Endothelial cell of umbilical vein (primary cell): ENCODE measurements around the gene COL19A1. TPM values are rescaled to one million over a fixed set of nuclear protein-coding genes. Genes with fewer than 3 reads are reported as not detected.

Source experiments
- BruUV-seq: library from RNA; stranded (reverse); fragments of 400-500 nt; replicated peaks from 2 replicates; lab custom pipeline; 2021; lab: Mats Ljungman, UMichigan
- CTCF ChIA-PET: fragments of 300-600, 350-600 bp; sonication (Branson Sonifier 250); formaldehyde crosslinking; loops from one replicate; lab custom pipeline; 2021; ENCODE audit warnings: antibody characterized with exemption, inconsistent platforms; lab: Charles Lee
- POLR2A ChIA-PET: fragments of 300-600, 350-600 bp; sonication (Branson Sonifier 250); formaldehyde crosslinking; loops from one replicate; lab custom pipeline; 2021; ENCODE audit warnings: antibody characterized with exemption, inconsistent platforms; lab: Charles Lee
- DNase-seq: peaks from one replicate; pipeline ENCODE4 v3.0.0-alpha.2; 2011; ENCODE audit warnings: low read depth, low spot score
- FAIRE-seq: peaks from 2 replicates; lab custom pipeline; 2011; peaks lifted over from hg19 to GRCh38; lab: Jason Lieb, UNC
- H2AFZ ChIP-seq: 2 replicates; pipeline ENCODE4 v1.6.0; 2012; ENCODE audit warnings: low read depth, low read length, control low read depth, inconsistent platforms
- H3K27ac ChIP-seq: 2 replicates; pipeline ENCODE4 v1.5.1; 2011; ENCODE audit warnings: low read depth, mild to moderate bottlenecking, control low read depth, low read length, moderate library complexity; ENCODE audit not compliant: insufficient read depth
- H3K27me3 ChIP-seq, 2 experiments: 2 replicates each; pipeline versions ENCODE4 v1.6.0 to v1.6.1; 2011; ENCODE audit warnings: low read length in 2 of 2, mixed read lengths in 1 of 2; ENCODE audit not compliant: control insufficient read depth in 2 of 2, insufficient read depth in 2 of 2
- H3K36me3 ChIP-seq, 2 experiments: 2 replicates in 1 of 2; 3 replicates in 1 of 2; pipeline ENCODE4 v1.5.1; 2011; ENCODE audit warnings: low read length in 2 of 2, mild to moderate bottlenecking in 1 of 2, moderate library complexity in 1 of 2; ENCODE audit not compliant: control insufficient read depth in 2 of 2, insufficient read depth in 2 of 2; ENCODE audit errors: extremely low read depth in 1 of 2
- H3K4me1 ChIP-seq: 3 replicates; pipeline ENCODE4 v1.5.1; 2011; ENCODE audit warnings: mild to moderate bottlenecking, low read length; ENCODE audit not compliant: control insufficient read depth, insufficient read depth; ENCODE audit errors: extremely low read depth
- H3K4me2 ChIP-seq: 2 replicates; pipeline ENCODE4 v1.6.1; 2011; ENCODE audit warnings: low read length, control low read depth, mixed read lengths; ENCODE audit not compliant: insufficient read depth
- H3K4me3 ChIP-seq, 3 experiments: fragments of 200-600 bp in 1 of 3; sonication (generic), shearing (Covaris generic) in 1 of 3; replicated peaks in 1 of 3; 2 replicates each; pipeline ENCODE4 v1.5.1; 2011 to 2016; ENCODE audit warnings: control low read depth in 3 of 3, low read length in 3 of 3, mild to moderate bottlenecking in 2 of 3, inconsistent platforms in 1 of 3, low read depth in 1 of 3, moderate library complexity in 1 of 3; ENCODE audit not compliant: insufficient read depth in 1 of 3
- H3K79me2 ChIP-seq: 2 replicates; pipeline ENCODE4 v1.6.0; 2012; ENCODE audit warnings: low read length, inconsistent platforms; ENCODE audit not compliant: control insufficient read depth, insufficient read depth
- H3K9ac ChIP-seq: replicated peaks from 2 replicates; pipeline ENCODE3; 2011; ENCODE audit warnings: low read length, control low read depth; ENCODE audit not compliant: insufficient read depth; ENCODE audit errors: extremely low read depth
- H3K9me1 ChIP-seq: replicated peaks from 3 replicates; pipeline ENCODE4 v1.6.0; 2011; ENCODE audit warnings: mild to moderate bottlenecking, low read length; ENCODE audit not compliant: control insufficient read depth, insufficient read depth; ENCODE audit errors: extremely low read depth
- H3K9me3 ChIP-seq: replicated peaks from 2 replicates; pipeline ENCODE4 v1.5.1; 2012; ENCODE audit warnings: low read length, inconsistent platforms; ENCODE audit not compliant: control insufficient read depth, insufficient read depth
- H4K20me1 ChIP-seq: replicated peaks from 2 replicates; pipeline ENCODE3; 2011; ENCODE audit warnings: mild to moderate bottlenecking, low read length; ENCODE audit not compliant: control insufficient read depth, insufficient read depth; ENCODE audit errors: extremely low read depth
- CTCF ChIP-seq, 2 donors: IDR thresholded peaks; 1 replicate in 1 of 2; 2 replicates in 1 of 2; pipeline ENCODE4 v1.5.1; 2011; ENCODE audit warnings: low read length in 2 of 2, mild to moderate bottlenecking in 2 of 2, moderate library complexity in 2 of 2, control low read depth in 1 of 2, inconsistent platforms in 1 of 2, low read depth in 1 of 2; ENCODE audit not compliant: insufficient read depth in 1 of 2; ENCODE audit errors: extremely low read depth in 1 of 2
- EZH2 ChIP-seq: IDR thresholded peaks from 2 replicates; pipeline ENCODE4 v1.6.1; 2012; ENCODE audit warnings: borderline replicate concordance, low read depth, mild to moderate bottlenecking, moderate library complexity, low read length, inconsistent platforms; ENCODE audit not compliant: severe bottlenecking
- FOS ChIP-seq: IDR thresholded peaks from 2 replicates; pipeline ENCODE4 v1.6.1; 2011; ENCODE audit warnings: mild to moderate bottlenecking, low read length, moderate library complexity, borderline replicate concordance; ENCODE audit not compliant: insufficient read depth
- GATA2 ChIP-seq: IDR thresholded peaks from 2 replicates; pipeline ENCODE4 v1.7.0; 2011; ENCODE audit warnings: low read depth, mild to moderate bottlenecking, moderate library complexity, mixed read lengths, low read length; ENCODE audit not compliant: insufficient read length, insufficient read depth
- JUN ChIP-seq: IDR thresholded peaks from 2 replicates; pipeline ENCODE4 v1.6.1; 2011; ENCODE audit warnings: borderline replicate concordance, low read depth; ENCODE audit not compliant: insufficient read length, insufficient read depth
- MAX ChIP-seq: IDR thresholded peaks from 2 replicates; pipeline ENCODE4 v1.6.1; 2011; ENCODE audit not compliant: insufficient read depth, insufficient read length
- MYC ChIP-seq: IDR thresholded peaks from one replicate; pipeline ENCODE4 v1.6.1; 2011; ENCODE audit warnings: mild to moderate bottlenecking, low read depth, low read length
- POLR2A ChIP-seq: IDR thresholded peaks from 2 replicates; pipeline ENCODE4 v1.6.1; 2012; ENCODE audit warnings: low read depth, mild to moderate bottlenecking, control low read depth, low read length
- POLR2AphosphoS5 ChIP-seq: IDR thresholded peaks from 2 replicates; pipeline ENCODE4 v1.6.1; 2012; ENCODE audit warnings: low read depth, mild to moderate bottlenecking, control low read depth, low read length, moderate library complexity; ENCODE audit not compliant: insufficient read depth
- dilution Hi-C: fragments of 300-500 bp; cut with MboI; formaldehyde crosslinking; loops from one replicate; pipeline ENCODE4 v1.15.0; 2019; ENCODE audit warnings: low sequenced_read_pairs; ENCODE audit not compliant: extremely low pct_ligation_motif_present
- intact Hi-C: fragments of 100-400 bp; cut with micrococcal nuclease; formaldehyde crosslinking; loops from one replicate; pipeline ENCODE4 v1.10.0; 2022
- polyA plus RNA-seq, 4 experiments: library from polyadenylated mRNA; depleted of rRNA in 3 of 4; stranded (reverse) in 3 of 4; unstranded in 1 of 4; fragments of >200 nt; gene quantifications; 2 replicates each; pipeline versions ENCODE4 v1.2.1 to v1.2.3, GENCODE V29; 2011 to 2012; ENCODE audit warnings: missing spikeins in 1 of 4
- total RNA-seq: library from RNA; stranded (reverse); gene quantifications from 2 replicates; pipeline ENCODE4 v1.2.3, GENCODE V29; 2021

COL19A1 gene
- total and polyA plus RNA-seq, 2 donors (not counting 3 experiments of a cell fraction or from before 2014, with no cell fraction given), result not detected

- H3K4me1 ChIP-seq, result no peaks in the 10 kb centered on the region
- no peaks in the 10 kb centered on the region for H3K79me2 ChIP-seq
- intact Hi-C loops (no loop called here), dilution Hi-C loops (no loop called here)
- no peak for TF ChIP-seq GATA2
- TF ChIP-seq EZH2, result no peak
- TF ChIP-seq FOS, result no peak
- TF ChIP-seq MAX, result no peak
- TF ChIP-seq CTCF (IDR thresholded peaks at IDR 0.05; ENCODE audit: extremely low read depth in 1 of 2, insufficient read depth in 1 of 2, low read depth in 1 of 2, low read length in 2 of 2), result no peak
- no peak for TF ChIP-seq POLR2AphosphoS5
- TF ChIP-seq MYC, result no peak
- TF ChIP-seq JUN, result no peak
- TF ChIP-seq POLR2A, result no peak
- H3K4me2 ChIP-seq, result no peak overlapping the region
- H3K9ac ChIP-seq, result no peak overlapping the region
- H3K36me3 ChIP-seq, result no peaks in the 10 kb centered on the region
- H4K20me1 ChIP-seq, result no peaks in the 10 kb centered on the region
- FAIRE-seq (no peak), DNase-seq (no peak)
- ChIA-PET CTCF (no interaction called here), POLR2A (no interaction called here)
- H2AFZ ChIP-seq, result no peak overlapping the region
- no peaks in the 10 kb centered on the region for H3K9me1 ChIP-seq
- H3K9me3 ChIP-seq, result no peaks in the 10 kb centered on the region
- H3K27ac ChIP-seq, result no peak overlapping the region
- no peaks in the 10 kb centered on the region for H3K27me3 ChIP-seq
- H3K4me3 ChIP-seq, result no peak overlapping the region
- no TSS peak for BruUV-seq
Observed at GRCh38 chr6:69816569-69816968, 49.8 kb upstream of the COL19A1 start.
